Muscle of leg (tissue), 11 donors: ENCODE measurements around the gene RGS11. TPM values are rescaled to one million over a fixed set of nuclear protein-coding genes. Genes with fewer than 3 reads are reported as not detected.

Source experiments
- DNase-seq: peaks from one replicate; pipeline ENCODE4 v3.0.0; 2013
- H3K27ac ChIP-seq: one replicate; pipeline ENCODE4 v1.5.1; 2013; ENCODE audit warnings: mild to moderate bottlenecking, low read length, control low read depth
- H3K27me3 ChIP-seq: one replicate; pipeline ENCODE4 v1.6.1; 2013; ENCODE audit warnings: low read length; ENCODE audit not compliant: control insufficient read depth, insufficient read depth
- H3K36me3 ChIP-seq: one replicate; pipeline ENCODE4 v1.6.1; 2013; ENCODE audit warnings: low read length; ENCODE audit not compliant: control insufficient read depth, insufficient read depth
- H3K4me1 ChIP-seq: one replicate; pipeline ENCODE4 v1.6.1; 2013; ENCODE audit warnings: low read length; ENCODE audit not compliant: control insufficient read depth, insufficient read depth
- H3K4me3 ChIP-seq: one replicate; pipeline ENCODE4 v1.5.1; 2013; ENCODE audit warnings: low read length, control low read depth
- H3K9me3 ChIP-seq: replicated peaks from 2 replicates; pipeline ENCODE4 v1.6.1; 2013; ENCODE audit warnings: low read depth, low read length; ENCODE audit not compliant: control insufficient read depth
- WGBS: methylation state at CpG from one replicate; pipeline ENCODE4 v1.1.5; 2013; ENCODE audit warnings: missing lambda C conversion rate; ENCODE audit not compliant: insufficient coverage; 5-methylcytosine and 5-hydroxymethylcytosine counted together
- polyA plus RNA-seq, 8 donors: library from polyadenylated mRNA; unstranded; fragments of 120-200 nt; gene quantifications; one replicate each; pipeline versions ENCODE4 v1.2.1 to v1.2.3, GENCODE V29; 2013; ENCODE audit warnings: inconsistent platforms in 1 of 8, low replicate concordance in 1 of 8; ENCODE audit not compliant: insufficient read length in 8 of 8, insufficient read depth in 1 of 8
- total RNA-seq: library from RNA; stranded (reverse); fragments of 120-200 nt; gene quantifications from one replicate; pipeline ENCODE4 v1.2.4, GENCODE V29; 2013

RGS11 gene
- total and polyA plus RNA-seq, 9 donors: 0.92 to 3.1 (median 1.3) TPM

- Histone ChIP-seq H3K9me3 (no peaks in the 10 kb centered on the region), H3K4me3 (no peak overlapping the region), H3K4me1 (no peaks in the 10 kb centered on the region), H3K36me3 (peaks cover 59% of the 10 kb centered on the region), H3K27me3 (no peaks in the 10 kb centered on the region), H3K27ac (no peak overlapping the region)
- WGBS: 91% methylated on average over 27 of the region's 32 CpGs
- no peak for DNase-seq
These were observed 22.1 kb upstream of the RGS11 start for GRCh38 chr16:297832-298231.

- Histone ChIP-seq H3K9me3 (no peaks in the 10 kb centered on the region), H3K36me3 (peaks cover 59% of the 10 kb centered on the region), H3K4me1 (no peaks in the 10 kb centered on the region), H3K27ac (no peak overlapping the region), H3K4me3 (no peak overlapping the region), H3K27me3 (no peaks in the 10 kb centered on the region)
- 86% methylated on average over 24 of the region's 37 CpGs for WGBS
- no peak for DNase-seq
These were observed 21.2 kb upstream of the RGS11 start for GRCh38 chr16:296806-297510.

GRCh38 chr16:296276-296675 lies 20.5 kb upstream of the RGS11 start:
- H3K4me1 ChIP-seq: no peaks in the 10 kb centered on the region
- no peaks in the 10 kb centered on the region for H3K27me3 ChIP-seq
- H3K4me3 ChIP-seq: no peak overlapping the region
- no peak overlapping the region for H3K27ac ChIP-seq
- peaks cover 60% of the 10 kb centered on the region for H3K36me3 ChIP-seq
- H3K9me3 ChIP-seq: no peaks in the 10 kb centered on the region
- 96% methylated on average over 12 of the region's 14 CpGs for WGBS
- no peak for DNase-seq

- H3K9me3 ChIP-seq: no peaks in the 10 kb centered on the region
- peaks cover 73% of the 10 kb centered on the region for H3K36me3 ChIP-seq
- WGBS: 88% methylated on average over 20 of the region's 32 CpGs
- no peak for DNase-seq
- no peak overlapping the region for H3K27ac ChIP-seq
- no peaks in the 10 kb centered on the region for H3K4me1 ChIP-seq
- H3K27me3 ChIP-seq: no peaks in the 10 kb centered on the region
- no peak overlapping the region for H3K4me3 ChIP-seq
These were observed 17.5 kb upstream of the RGS11 start for GRCh38 chr16:293043-293775.

GRCh38 chr16:291539-291938 lies 15.8 kb upstream of the RGS11 start:
- 88% methylated on average over 14 of the region's 17 CpGs for WGBS
- H3K36me3 ChIP-seq: peaks cover 73% of the 10 kb centered on the region
- no peaks in the 10 kb centered on the region for H3K27me3 ChIP-seq
- DNase-seq: no peak
- no peak overlapping the region for H3K27ac ChIP-seq
- H3K4me3 ChIP-seq: no peak overlapping the region
- no peaks in the 10 kb centered on the region for H3K9me3 ChIP-seq
- H3K4me1 ChIP-seq: no peaks in the 10 kb centered on the region

- Histone ChIP-seq H3K4me1 (no peaks in the 10 kb centered on the region), H3K27me3 (no peaks in the 10 kb centered on the region), H3K36me3 (peaks cover 69% of the 10 kb centered on the region), H3K9me3 (no peaks in the 10 kb centered on the region), H3K27ac (no peak overlapping the region), H3K4me3 (no peak overlapping the region)
- WGBS: 93% methylated on average over 50 of the region's 50 CpGs
- no peak for DNase-seq
These were observed 15.1 kb upstream of the RGS11 start for GRCh38 chr16:290681-291405.

GRCh38 chr16:290015-290680 lies 14.4 kb upstream of the RGS11 start:
- Histone ChIP-seq H3K9me3 (no peaks in the 10 kb centered on the region), H3K27ac (no peak overlapping the region), H3K36me3 (peaks cover 69% of the 10 kb centered on the region), H3K4me1 (no peaks in the 10 kb centered on the region), H3K4me3 (no peak overlapping the region), H3K27me3 (no peaks in the 10 kb centered on the region)
- 80% methylated on average over 25 of the region's 25 CpGs for WGBS
- no peak for DNase-seq

- H3K9me3 ChIP-seq: no peaks in the 10 kb centered on the region
- peaks cover 69% of the 10 kb centered on the region for H3K36me3 ChIP-seq
- no peaks in the 10 kb centered on the region for H3K27me3 ChIP-seq
- no peak overlapping the region for H3K4me3 ChIP-seq
- no peaks in the 10 kb centered on the region for H3K4me1 ChIP-seq
- WGBS: 89% methylated on average over 21 of the region's 22 CpGs
- no peak overlapping the region for H3K27ac ChIP-seq
- DNase-seq: no peak
These were observed 13.8 kb upstream of the RGS11 start for GRCh38 chr16:289395-289997.

GRCh38 chr16:287981-288920 lies 12.5 kb upstream of the RGS11 start:
- DNase-seq: no peak
- Histone ChIP-seq H3K27me3 (peaks cover 2% of the 10 kb centered on the region), H3K9me3 (no peaks in the 10 kb centered on the region), H3K36me3 (peaks cover 62% of the 10 kb centered on the region), H3K27ac (no peak overlapping the region), H3K4me3 (no peak overlapping the region), H3K4me1 (no peaks in the 10 kb centered on the region)
- whole genome bisulfite sequencing: 92% methylated on average over 27 of the region's 33 CpGs
